ENCODE data around the gene SLC25A13.
"Not testable (repeated sequence)": the region's sequence is repeated elsewhere in the genome, so short reads cannot be mapped to it uniquely, and the experiment has no call there.

The SLC25A13 gene

DNA sequence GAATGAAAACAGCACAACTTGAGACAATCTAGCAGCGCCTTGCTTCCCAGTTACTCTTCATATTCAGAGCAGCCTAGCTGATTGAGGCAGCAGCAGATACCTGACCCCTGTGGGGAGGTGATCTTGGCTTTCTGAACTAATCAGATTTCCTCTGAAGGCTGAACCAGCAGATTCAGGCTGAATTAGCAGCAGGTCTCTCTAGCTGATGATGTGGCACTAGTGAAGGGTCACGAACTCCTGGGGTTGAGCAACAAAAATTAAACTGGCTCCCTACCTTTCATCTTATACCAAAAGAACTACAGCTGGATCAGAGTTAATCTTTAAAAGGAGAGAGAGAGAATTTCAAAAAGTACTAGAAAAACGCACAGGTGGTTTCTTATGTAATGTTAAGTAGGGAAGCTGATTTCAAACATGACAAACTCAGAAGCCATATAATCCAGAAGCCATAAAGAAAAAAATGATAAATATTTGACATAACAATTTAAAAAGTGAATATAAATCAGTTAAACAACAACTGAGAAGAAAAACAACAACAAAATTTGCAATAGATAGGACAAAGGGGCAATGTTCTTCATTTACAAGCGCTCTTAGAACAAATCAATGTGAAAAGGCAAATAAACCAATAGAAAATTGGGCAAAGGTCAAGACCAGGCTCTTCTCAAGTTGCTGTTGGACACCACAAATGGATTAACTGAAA lies 13.5 kb downstream of the SLC25A13 start:
- H3K9me3 ChIP-seq (ENCODE audit: low read length) = no peaks in the 10 kb centered on the region
- H3K27ac ChIP-seq (ENCODE audit: low read depth, low read length) = no peak overlapping the region
- no peaks in the 10 kb centered on the region for H3K27me3 ChIP-seq (ENCODE audit: control insufficient read depth in 1 of 2, insufficient read depth in 2 of 2, low read length in 2 of 2)
- H3K36me3 ChIP-seq (ENCODE audit: insufficient read depth, low read length) = no peaks in the 10 kb centered on the region
- H3K4me1 ChIP-seq (ENCODE audit: insufficient read depth, low read length) = peaks cover 39% of the 10 kb centered on the region
- no peak overlapping the region for H3K4me3 ChIP-seq (ENCODE audit: low read depth in 1 of 2, low read length in 2 of 2)
- H3K9ac ChIP-seq (ENCODE audit: low read length) = no peak overlapping the region

DNA sequence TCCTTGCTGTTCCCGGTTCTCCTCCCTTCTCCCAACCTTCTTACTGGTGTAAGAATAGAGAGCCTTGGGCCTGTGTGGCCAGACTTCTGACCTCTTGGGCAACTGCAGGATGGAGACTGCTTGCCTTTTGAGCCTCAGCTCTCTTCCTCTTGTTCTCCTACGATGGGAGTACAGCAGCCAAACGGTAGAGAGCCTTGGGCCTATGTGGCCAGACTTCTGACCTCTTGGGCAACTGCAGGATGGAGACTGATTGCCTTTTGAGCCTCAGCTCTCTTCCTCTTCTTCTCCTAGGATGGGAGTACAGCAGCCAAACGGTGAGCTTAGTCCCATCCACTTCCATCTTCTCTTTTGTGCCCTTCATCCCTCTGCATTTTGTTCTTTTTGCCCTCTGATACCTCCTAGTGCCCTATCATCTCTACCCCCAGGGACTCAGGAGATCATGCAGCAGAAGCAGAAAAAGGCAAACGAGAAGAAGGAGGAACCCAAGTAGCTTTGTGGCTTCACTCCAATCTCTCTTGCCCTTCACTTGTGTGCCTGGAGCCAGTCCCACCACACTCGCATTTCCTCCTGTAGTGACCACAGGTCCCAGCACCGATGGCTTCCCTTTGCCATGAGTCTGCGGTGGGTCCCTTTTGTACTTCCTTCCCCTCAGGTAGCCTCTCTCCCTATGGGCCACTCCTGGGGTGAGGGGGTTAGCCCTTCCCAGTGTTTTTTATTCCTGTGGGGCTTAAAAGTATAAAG lies 15.3 kb downstream of the SLC25A13 start:
- Histone ChIP-seq H3K27me3 (ENCODE audit: control insufficient read depth in 1 of 2, insufficient read depth in 2 of 2, low read length in 2 of 2) (no peaks in the 10 kb centered on the region), H3K9ac (ENCODE audit: low read length) (no peak overlapping the region), H3K36me3 (ENCODE audit: insufficient read depth, low read length) (no peaks in the 10 kb centered on the region), H3K4me1 (ENCODE audit: insufficient read depth, low read length) (peaks cover 29% of the 10 kb centered on the region), H3K4me3 (ENCODE audit: low read depth in 1 of 2, low read length in 2 of 2) (no peak overlapping the region), H3K27ac (ENCODE audit: low read depth, low read length) (no peak overlapping the region), H3K9me3 (ENCODE audit: low read length) (no peaks in the 10 kb centered on the region)

DNA sequence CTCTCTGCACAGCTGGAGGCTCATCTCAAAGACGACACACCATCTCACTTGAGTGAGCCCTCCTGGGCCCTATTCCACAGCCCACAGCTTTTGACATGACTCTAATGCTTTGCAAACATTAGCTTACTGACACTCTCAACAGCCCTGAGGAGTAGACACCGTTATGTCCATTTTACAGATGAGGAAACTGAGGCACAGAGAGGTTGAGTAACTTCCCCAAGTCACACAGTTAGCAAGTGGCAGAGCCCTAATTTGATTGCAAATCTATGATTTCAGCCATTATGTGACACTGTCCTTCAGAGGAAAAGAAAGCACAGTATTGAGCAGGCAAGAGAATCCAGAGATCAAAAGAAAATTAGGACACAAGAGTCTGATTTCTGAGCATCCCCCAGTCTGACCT lies 16.0 kb downstream of the SLC25A13 start:
- Histone ChIP-seq H3K27ac (ENCODE audit: low read depth, low read length) (no peak overlapping the region), H3K4me1 (ENCODE audit: insufficient read depth, low read length) (peaks cover 23% of the 10 kb centered on the region), H3K9ac (ENCODE audit: low read length) (no peak overlapping the region), H3K9me3 (ENCODE audit: low read length) (no peaks in the 10 kb centered on the region), H3K36me3 (ENCODE audit: insufficient read depth, low read length) (no peaks in the 10 kb centered on the region), H3K4me3 (ENCODE audit: low read depth in 1 of 2, low read length in 2 of 2) (no peak overlapping the region), H3K27me3 (ENCODE audit: control insufficient read depth in 1 of 2, insufficient read depth in 2 of 2, low read length in 2 of 2) (no peaks in the 10 kb centered on the region)

DNA sequence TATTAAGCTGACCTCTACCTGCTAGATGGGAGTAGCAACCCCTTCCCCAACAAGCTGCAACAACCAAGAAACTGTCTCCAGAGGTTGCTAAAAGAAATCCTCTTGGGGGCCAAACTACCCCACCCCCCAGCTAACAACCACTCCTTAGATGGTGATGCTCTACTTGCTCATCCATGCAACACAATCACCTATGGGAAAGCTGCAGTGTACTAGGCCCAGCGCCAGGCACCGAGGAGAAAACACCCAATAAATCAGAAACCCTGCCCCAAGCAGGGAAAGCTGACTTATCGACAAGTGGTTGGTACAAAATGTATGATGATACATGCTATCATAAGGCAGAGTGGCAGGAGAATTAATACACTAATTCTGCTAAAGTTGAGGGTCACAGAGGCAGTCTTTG lies 17.3 kb downstream of the SLC25A13 start:
- H3K4me1 ChIP-seq (ENCODE audit: insufficient read depth, low read length) = peaks cover 10% of the 10 kb centered on the region
- no peaks in the 10 kb centered on the region for H3K9me3 ChIP-seq (ENCODE audit: low read length)
- no peak overlapping the region for H3K27ac ChIP-seq (ENCODE audit: low read depth, low read length)
- H3K27me3 ChIP-seq (ENCODE audit: control insufficient read depth in 1 of 2, insufficient read depth in 2 of 2, low read length in 2 of 2) = no peaks in the 10 kb centered on the region
- no peak overlapping the region for H3K4me3 ChIP-seq (ENCODE audit: low read depth in 1 of 2, low read length in 2 of 2)
- H3K9ac ChIP-seq (ENCODE audit: low read length) = no peak overlapping the region
- no peaks in the 10 kb centered on the region for H3K36me3 ChIP-seq (ENCODE audit: insufficient read depth, low read length)

DNA sequence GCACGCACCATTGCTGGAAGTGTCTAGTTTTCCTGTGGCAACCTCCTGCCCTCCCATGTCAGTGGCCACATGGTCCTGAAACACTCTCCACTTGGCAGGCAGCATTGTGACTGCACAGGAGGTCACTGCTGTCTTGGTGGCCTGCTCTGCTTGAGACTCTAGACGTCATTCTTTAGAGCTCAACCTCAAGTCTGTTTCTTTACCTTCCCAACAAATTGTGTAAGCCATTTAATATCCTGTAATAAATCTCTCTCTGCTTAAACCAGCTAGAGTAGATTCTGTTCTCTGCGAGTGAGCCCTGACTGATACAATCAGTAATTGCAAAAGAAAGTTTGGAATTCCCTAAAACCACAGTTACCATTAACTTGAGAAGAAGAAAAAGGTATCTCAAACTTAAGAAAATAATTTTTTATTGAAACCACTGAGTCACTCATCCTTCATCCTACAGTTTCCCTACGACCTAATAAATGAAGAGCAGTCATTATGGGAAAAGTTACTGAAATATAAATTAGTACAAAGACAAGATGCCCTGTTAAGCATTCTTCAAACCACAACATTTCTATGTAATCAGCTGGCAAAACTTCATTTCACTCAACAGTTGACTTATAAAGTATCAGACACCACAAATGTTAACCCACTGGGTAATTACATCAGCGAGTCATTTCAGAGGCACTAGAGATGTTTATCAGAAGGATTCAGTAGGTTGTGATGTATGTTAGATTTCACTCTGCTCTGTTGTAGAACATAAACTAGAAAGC lies 18.0 kb downstream of the SLC25A13 start:
- Histone ChIP-seq H3K9me3 (ENCODE audit: low read length) (no peaks in the 10 kb centered on the region), H3K4me1 (ENCODE audit: insufficient read depth, low read length) (peaks cover 3% of the 10 kb centered on the region), H3K27me3 (ENCODE audit: control insufficient read depth in 1 of 2, insufficient read depth in 2 of 2, low read length in 2 of 2) (no peaks in the 10 kb centered on the region), H3K27ac (ENCODE audit: low read depth, low read length) (no peak overlapping the region), H3K4me3 (ENCODE audit: low read depth in 1 of 2, low read length in 2 of 2) (no peak overlapping the region), H3K9ac (ENCODE audit: low read length) (no peak overlapping the region), H3K36me3 (ENCODE audit: insufficient read depth, low read length) (no peaks in the 10 kb centered on the region)

DNA sequence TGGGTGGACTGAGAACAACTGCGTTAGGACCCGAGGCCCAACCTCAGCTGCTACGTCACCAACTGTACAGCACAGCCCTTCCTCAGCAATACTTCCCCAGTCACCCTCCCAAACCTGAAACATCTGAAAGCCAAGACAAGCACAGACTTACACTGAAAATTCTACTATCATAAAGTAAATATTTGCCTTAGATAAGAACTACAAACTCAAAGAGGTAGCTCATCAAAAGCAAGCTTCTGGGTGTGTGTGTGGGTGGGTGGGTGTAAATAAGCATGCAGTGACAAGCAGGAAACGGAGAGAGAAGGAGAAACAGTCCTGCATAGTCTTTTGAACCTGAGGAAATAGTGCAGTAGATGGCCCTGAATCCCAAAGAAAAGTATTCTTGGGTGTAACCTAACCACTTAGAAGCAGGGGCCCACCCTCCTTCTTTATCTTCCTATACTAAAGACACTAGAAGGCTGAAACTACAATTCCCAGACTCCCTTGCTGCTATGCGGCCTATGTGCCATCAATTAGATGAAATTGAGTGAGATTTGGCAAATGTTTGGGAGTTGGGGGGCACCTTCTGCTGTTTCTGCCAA lies 18.7 kb downstream of the SLC25A13 start:
- Histone ChIP-seq H3K4me1 (ENCODE audit: insufficient read depth, low read length) (peaks cover under 1% of the 10 kb centered on the region), H3K36me3 (ENCODE audit: insufficient read depth, low read length) (no peaks in the 10 kb centered on the region), H3K9ac (ENCODE audit: low read length) (no peak overlapping the region), H3K9me3 (ENCODE audit: low read length) (no peaks in the 10 kb centered on the region), H3K4me3 (ENCODE audit: low read depth in 1 of 2, low read length in 2 of 2) (no peak overlapping the region), H3K27me3 (ENCODE audit: control insufficient read depth in 1 of 2, insufficient read depth in 2 of 2, low read length in 2 of 2) (no peaks in the 10 kb centered on the region), H3K27ac (ENCODE audit: low read depth, low read length) (no peak overlapping the region)

DNA sequence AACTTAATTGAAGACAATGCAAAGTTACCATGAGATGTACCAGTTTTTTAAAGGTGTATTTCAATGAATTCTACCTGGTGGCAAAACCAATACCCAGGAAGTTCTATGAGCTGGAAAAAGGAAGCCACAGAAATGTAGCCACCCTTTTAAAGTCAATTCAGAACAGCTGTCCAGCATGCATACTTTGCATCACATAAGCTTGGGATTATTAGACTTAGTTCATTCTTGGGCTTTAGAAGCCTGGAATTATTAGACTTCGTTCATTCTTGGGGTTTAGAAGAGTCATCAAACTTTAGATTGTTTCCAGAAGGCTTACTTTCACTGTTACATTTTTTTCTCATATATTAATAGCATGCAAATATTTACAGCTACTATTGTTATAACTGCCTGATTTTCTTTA lies 20.9 kb downstream of the SLC25A13 start:
- Histone ChIP-seq H3K9me3 (ENCODE audit: low read length) (no peaks in the 10 kb centered on the region), H3K9ac (ENCODE audit: low read length) (no peak overlapping the region), H3K4me3 (ENCODE audit: low read depth in 1 of 2, low read length in 2 of 2) (no peak overlapping the region), H3K27me3 (ENCODE audit: control insufficient read depth in 1 of 2, insufficient read depth in 2 of 2, low read length in 2 of 2) (no peaks in the 10 kb centered on the region), H3K36me3 (ENCODE audit: insufficient read depth, low read length) (no peaks in the 10 kb centered on the region), H3K27ac (ENCODE audit: low read depth, low read length) (no peak overlapping the region), H3K4me1 (ENCODE audit: insufficient read depth, low read length) (peaks cover 7% of the 10 kb centered on the region)

DNA sequence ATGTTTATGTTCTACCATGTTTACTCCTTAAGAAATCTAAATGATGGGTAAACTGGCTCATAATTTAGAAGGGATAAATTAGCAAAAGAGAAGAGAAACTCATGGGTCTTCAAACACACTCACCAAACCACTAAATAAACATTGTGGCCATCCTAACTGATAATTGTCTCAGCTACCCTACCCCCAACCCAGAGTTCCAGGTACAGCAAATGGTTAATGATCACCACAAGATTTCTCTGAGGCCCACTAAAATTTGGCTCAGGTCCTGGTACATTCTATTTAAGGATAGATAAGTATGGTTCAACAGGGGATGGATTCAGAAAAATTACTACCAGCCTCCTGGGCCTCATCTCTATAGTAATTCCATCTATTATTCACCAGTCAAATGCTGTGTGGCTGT lies 21.4 kb downstream of the SLC25A13 start:
- Histone ChIP-seq H3K27me3 (ENCODE audit: control insufficient read depth in 1 of 2, insufficient read depth in 2 of 2, low read length in 2 of 2) (no peaks in the 10 kb centered on the region), H3K4me3 (ENCODE audit: low read depth in 1 of 2, low read length in 2 of 2) (no peak overlapping the region), H3K4me1 (ENCODE audit: insufficient read depth, low read length) (peaks cover 7% of the 10 kb centered on the region), H3K9ac (ENCODE audit: low read length) (no peak overlapping the region), H3K36me3 (ENCODE audit: insufficient read depth, low read length) (no peaks in the 10 kb centered on the region), H3K9me3 (ENCODE audit: low read length) (no peaks in the 10 kb centered on the region), H3K27ac (ENCODE audit: low read depth, low read length) (no peak overlapping the region)

DNA sequence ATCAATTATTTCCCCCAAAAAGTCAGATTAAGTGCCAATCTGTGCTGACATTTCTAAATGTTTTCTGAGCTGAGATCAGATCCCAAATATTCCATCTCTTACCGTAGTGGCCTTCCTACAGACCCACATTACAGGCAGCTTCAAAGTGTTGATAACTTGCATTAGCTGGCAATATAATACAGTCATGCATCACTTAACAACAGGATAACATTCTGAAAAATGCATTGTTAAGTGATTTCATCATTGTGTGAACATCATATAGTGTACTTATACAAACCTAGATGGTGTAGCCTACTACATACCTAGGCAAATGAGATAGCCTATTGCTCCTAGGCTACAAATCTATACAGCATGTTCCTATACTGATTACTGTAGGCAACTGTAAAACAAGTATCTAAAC lies 22.4 kb downstream of the SLC25A13 start:
- Histone ChIP-seq H3K27ac (ENCODE audit: low read depth, low read length) (no peak overlapping the region), H3K4me3 (ENCODE audit: low read depth in 1 of 2, low read length in 2 of 2) (no peak overlapping the region), H3K27me3 (ENCODE audit: control insufficient read depth in 1 of 2, insufficient read depth in 2 of 2, low read length in 2 of 2) (no peaks in the 10 kb centered on the region), H3K9me3 (ENCODE audit: low read length) (no peaks in the 10 kb centered on the region), H3K36me3 (ENCODE audit: insufficient read depth, low read length) (no peaks in the 10 kb centered on the region), H3K4me1 (ENCODE audit: insufficient read depth, low read length) (peaks cover 7% of the 10 kb centered on the region), H3K9ac (ENCODE audit: low read length) (no peak overlapping the region)

DNA sequence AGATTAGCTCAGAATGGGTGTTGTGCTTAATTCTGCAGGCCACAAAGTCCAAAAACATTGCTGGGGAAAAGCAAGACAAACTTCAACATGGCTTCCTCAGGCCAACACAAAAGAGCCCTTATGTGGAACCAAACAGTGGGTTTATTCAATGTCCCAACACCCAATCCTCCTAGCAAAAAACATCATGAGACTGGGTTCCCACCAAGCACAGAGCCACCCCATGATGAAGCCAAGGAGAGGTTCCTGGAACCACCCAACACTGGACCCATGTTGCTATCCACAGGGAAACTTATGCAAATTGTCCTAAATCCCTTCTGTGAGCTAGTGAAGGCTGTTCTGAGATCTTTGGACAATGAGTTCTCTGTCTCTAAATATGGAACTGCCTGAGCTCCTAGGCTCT lies 24.0 kb downstream of the SLC25A13 start:
- Histone ChIP-seq H3K4me1 (ENCODE audit: insufficient read depth, low read length) (peaks cover 7% of the 10 kb centered on the region), H3K36me3 (ENCODE audit: insufficient read depth, low read length) (no peaks in the 10 kb centered on the region), H3K27ac (ENCODE audit: low read depth, low read length) (no peak overlapping the region), H3K27me3 (ENCODE audit: control insufficient read depth in 1 of 2, insufficient read depth in 2 of 2, low read length in 2 of 2) (no peaks in the 10 kb centered on the region), H3K9ac (ENCODE audit: low read length) (no peak overlapping the region), H3K9me3 (ENCODE audit: low read length) (no peaks in the 10 kb centered on the region), H3K4me3 (ENCODE audit: low read depth in 1 of 2, low read length in 2 of 2) (no peak overlapping the region)

DNA sequence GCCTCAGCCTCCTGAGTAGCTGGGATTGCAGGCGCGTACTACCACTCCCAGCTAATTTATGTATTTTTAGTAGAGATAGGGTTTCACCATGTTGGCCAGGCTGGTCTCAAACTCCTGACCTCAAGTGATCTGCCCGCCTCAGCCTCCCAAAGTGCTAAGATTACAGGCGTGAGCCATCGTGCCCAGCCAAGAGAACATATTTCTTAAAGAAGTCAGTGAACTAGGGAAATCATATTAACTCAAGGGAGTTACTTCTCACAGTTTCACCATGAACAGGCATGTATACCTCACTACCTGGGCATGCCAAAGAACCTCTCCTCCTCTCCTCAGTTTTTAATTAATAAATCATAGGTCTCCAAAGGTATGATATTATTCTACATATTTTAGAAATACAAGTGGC lies 24.5 kb downstream of the SLC25A13 start:
- H3K9ac ChIP-seq (ENCODE audit: low read length); H3K27me3 ChIP-seq (ENCODE audit: control insufficient read depth in 1 of 2, insufficient read depth in 2 of 2, low read length in 2 of 2); H3K4me1 ChIP-seq (ENCODE audit: insufficient read depth, low read length); H3K4me3 ChIP-seq (ENCODE audit: low read depth in 1 of 2, low read length in 2 of 2); H3K27ac ChIP-seq (ENCODE audit: low read depth, low read length); H3K9me3 ChIP-seq (ENCODE audit: low read length); H3K36me3 ChIP-seq (ENCODE audit: insufficient read depth, low read length): not testable (repeated sequence)

Data from muscle layer of colon (tissue), 2 donors.